Prostate gland (tissue), 2 donors: ENCODE results near the gene EARS2. TPM values are rescaled to one million over a fixed set of nuclear protein-coding genes. Genes with fewer than 3 reads are reported as not detected.

Experiments
- DNase-seq: peaks from one replicate; pipeline ENCODE4 v3.0.0-alpha.2; 2019; ENCODE audit warnings: low spot score
- H3K27ac ChIP-seq, 2 donors: fragments of 200-600 bp; sonication (generic); 2 replicates each; pipeline ENCODE4 v1.5.1; 2017 to 2019
- H3K27me3 ChIP-seq: fragments of 200-600 bp; sonication (generic); replicated peaks from 2 replicates; pipeline ENCODE4 v1.5.1; 2019; ENCODE audit not compliant: insufficient read depth
- H3K36me3 ChIP-seq, 2 donors: fragments of 200-600 bp; sonication (generic); 1 replicate in 1 of 2; 2 replicates in 1 of 2; pipeline versions ENCODE4 v1.5.1 to v1.8.1; 2017 to 2019
- H3K4me1 ChIP-seq: fragments of 200-600 bp; sonication (generic); replicated peaks from 2 replicates; pipeline ENCODE4 v1.5.1; 2019
- H3K4me3 ChIP-seq, 2 donors: fragments of 200-600 bp; sonication (generic); 2 replicates each; pipeline ENCODE4 v1.5.1; 2017 to 2019
- H3K9me3 ChIP-seq: fragments of 200-600 bp; sonication (generic); 2 replicates; pipeline ENCODE4 v1.5.1; 2017
- CTCF ChIP-seq, 4 experiments: fragments of 200-600 bp in 2 of 4; fragments of 450-650 bp in 2 of 4; sonication (generic) in 2 of 4; IDR thresholded peaks; 1 replicate in 3 of 4; 2 replicates in 1 of 4; pipeline ENCODE4 v1.5.1; 2016 to 2019; ENCODE audit warnings: antibody characterized with exemption in 4 of 4, mild to moderate bottlenecking in 2 of 4, moderate library complexity in 2 of 4
- POLR2A ChIP-seq: fragments of 450-650 bp; IDR thresholded peaks from one replicate; pipeline ENCODE4 v1.6.1; 2016; ENCODE audit warnings: antibody characterized with exemption, mild to moderate bottlenecking
- POLR2AphosphoS5 ChIP-seq: sonication (generic); formaldehyde crosslinking; IDR thresholded peaks from one replicate; pipeline ENCODE4 v1.6.1; 2017; ENCODE audit warnings: antibody characterized with exemption
- WGBS: methylation state at CpG from one replicate; pipeline ENCODE4 v1.1.5; 2018; 5-methylcytosine and 5-hydroxymethylcytosine counted together
- intact Hi-C: fragments of 100-400 bp; cut with DNase I; formaldehyde crosslinking; loops from one replicate; pipeline ENCODE4 v1.14.2; 2022
- total RNA-seq, 2 donors: library from RNA; depleted of rRNA; stranded (reverse); fragments of >200 nt; gene quantifications; one replicate each; pipeline ENCODE4 v1.1.0, GENCODE V29; 2016

EARS2 gene
- total RNA-seq, 2 donors from 2014 or later, result 40.3 to 60.2 TPM

- Histone ChIP-seq H3K27ac (no peak overlapping the region), H3K4me1 (no peaks in the 10 kb centered on the region), H3K27me3 (no peaks in the 10 kb centered on the region), H3K9me3 (no peaks in the 10 kb centered on the region), H3K4me3 (no peak overlapping the region), H3K36me3 (peaks cover 17 to 18% of the 10 kb centered on the region in 2 donors)
- intact Hi-C loops, result no loop called here
- WGBS, result 79% methylated on average over 5 of the region's 5 CpGs
- no peak for TF ChIP-seq CTCF (IDR thresholded peaks at IDR 0.05)
- no peak for TF ChIP-seq POLR2A
- no peak for TF ChIP-seq POLR2AphosphoS5
- DNase-seq, result no peak
Measured at GRCh38 chr16:23561586-23561985, 4.4 kb upstream of the EARS2 start.

- Histone ChIP-seq H3K9me3 (no peaks in the 10 kb centered on the region), H3K4me1 (no peaks in the 10 kb centered on the region), H3K4me3 (peak overlapping the region; percentile 68 to 99), H3K27me3 (no peaks in the 10 kb centered on the region), H3K27ac (peak overlapping the region; percentile 83 to 89), H3K36me3 (peaks cover 9 to 14% of the 10 kb centered on the region in 2 donors)
- WGBS, result under 1% methylated on average over 28 of the region's 60 CpGs
- intact Hi-C loops, result loop anchor here (5.0 kb wide), 1 partner anchor 51 kb away; no protein-coding TSS in a partner anchor
- peak; percentile 16 for DNase-seq
- no peak for TF ChIP-seq CTCF (IDR thresholded peaks at IDR 0.05)
- TF ChIP-seq POLR2AphosphoS5, result no peak
- no peak for TF ChIP-seq POLR2A
Measured at GRCh38 chr16:23557779-23558702, 891 bp upstream of the EARS2 start.

- intact Hi-C loops, result loop anchor here (5.0 kb wide), 1 partner anchor 97 kb away; no protein-coding TSS in a partner anchor
Measured at GRCh38 chr16:23554536-23554935, 2.6 kb downstream of the EARS2 start.

GRCh38 chr16:23552161-23552560, 5.0 kb downstream of the EARS2 start:
- Histone ChIP-seq H3K4me1 (no peaks in the 10 kb centered on the region), H3K27me3 (no peaks in the 10 kb centered on the region), H3K27ac (no peak overlapping the region), H3K4me3 (no peak overlapping the region), H3K9me3 (no peaks in the 10 kb centered on the region), H3K36me3 (peaks cover 0 to 7% of the 10 kb centered on the region in 2 donors)
- DNase-seq, result no peak
- 76% methylated on average over 6 of the region's 6 CpGs for WGBS
- intact Hi-C loops, result loop anchor here (5.0 kb wide), 1 partner anchor 95 kb away; no protein-coding TSS in a partner anchor
- no peak for TF ChIP-seq POLR2A

More at GRCh38 chr16:23554536-23554935, 2.6 kb downstream of the EARS2 start:
- 70% methylated on average over 3 of the region's 3 CpGs for WGBS
- Histone ChIP-seq H3K4me3 (no peak overlapping the region), H3K36me3 (peaks cover 0 to 6% of the 10 kb centered on the region in 2 donors), H3K27ac (no peak overlapping the region), H3K27me3 (no peaks in the 10 kb centered on the region), H3K9me3 (no peaks in the 10 kb centered on the region), H3K4me1 (no peaks in the 10 kb centered on the region)
- no peak for DNase-seq
- no peak for TF ChIP-seq POLR2AphosphoS5

GRCh38 chr16:23549938-23550337, 7.2 kb downstream of the EARS2 start:
- intact Hi-C loops, result loop anchor here (5.0 kb wide), 1 partner anchor 93 kb away; no protein-coding TSS in a partner anchor
- no peak for DNase-seq
- H3K36me3 ChIP-seq, result peaks cover 0 to 7% of the 10 kb centered on the region in 2 donors
- WGBS, result 94% methylated on average over 5 of the region's 5 CpGs
- H3K27ac ChIP-seq, result no peak overlapping the region
- H3K9me3 ChIP-seq, result no peaks in the 10 kb centered on the region
- H3K4me1 ChIP-seq, result no peaks in the 10 kb centered on the region
- no peak overlapping the region for H3K4me3 ChIP-seq
- no peaks in the 10 kb centered on the region for H3K27me3 ChIP-seq
- TF ChIP-seq CTCF (IDR thresholded peaks at IDR 0.05), result no peak
- TF ChIP-seq POLR2A, result no peak
- no peak for TF ChIP-seq POLR2AphosphoS5
